Caco-2 (cell line): Measurements from ENCODE around the gene MAP3K9. TPM values are rescaled to one million over a fixed set of nuclear protein-coding genes. Genes with fewer than 3 reads are reported as not detected.

Experiments used
- BruUV-seq: library from RNA; stranded (reverse); fragments of 400-500 nt; replicated peaks from 2 replicates; lab custom pipeline; 2021; lab: Mats Ljungman, UMichigan
- CTCF ChIA-PET: fragments of 300-600 bp; sonication (Branson Sonifier 250); formaldehyde crosslinking; loops from one replicate; lab custom pipeline; 2022; ENCODE audit warnings: antibody characterized with exemption; lab: Charles Lee
- POLR2A ChIA-PET: fragments of 300-600 bp; sonication (Branson Sonifier 250); formaldehyde crosslinking; loops from one replicate; lab custom pipeline; 2022; ENCODE audit warnings: antibody characterized with exemption; lab: Charles Lee
- DNase-seq, 2 experiments: peaks; one replicate each; pipeline versions ENCODE4 v3.0.0 to v3.0.0-alpha.2; 2020 to 2022
- H3K27me3 ChIP-seq: replicated peaks from 2 replicates; pipeline ENCODE4 v1.6.0; 2011; ENCODE audit warnings: low read length; ENCODE audit not compliant: control insufficient read depth, insufficient read depth
- H3K36me3 ChIP-seq: 2 replicates; pipeline ENCODE4 v1.5.1; 2011; ENCODE audit warnings: low read length; ENCODE audit not compliant: control insufficient read depth, insufficient read depth
- H3K4me1 ChIP-seq: fragments of 250-450 bp; sonication (Bioruptor Pico); 2 replicates; pipeline ENCODE4 v1.5.1; 2020; ENCODE audit warnings: mild to moderate bottlenecking
- H3K4me3 ChIP-seq: 2 replicates; pipeline ENCODE4 v1.5.1; 2011; ENCODE audit warnings: low read depth, mild to moderate bottlenecking, control low read depth, low read length
- H3K9me3 ChIP-seq: fragments of 250-450 bp; sonication (Bioruptor Pico); 2 replicates; pipeline ENCODE4 v1.5.1; 2020; ENCODE audit warnings: mild to moderate bottlenecking, moderate library complexity
- H3K27ac Mint-ChIP-seq: one replicate; pipeline ENCODE4 v1.8.0; 2022; ENCODE audit warnings: mixed read lengths; ENCODE audit not compliant: unreplicated experiment
- H3K27me3 Mint-ChIP-seq: one replicate; pipeline ENCODE4 v1.8.0; 2022; ENCODE audit warnings: mixed read lengths; ENCODE audit not compliant: insufficient read depth, unreplicated experiment
- H3K36me3 Mint-ChIP-seq: one replicate; pipeline ENCODE4 v1.8.0; 2022; ENCODE audit warnings: mild to moderate bottlenecking, mixed read lengths; ENCODE audit not compliant: insufficient read depth, unreplicated experiment
- H3K4me1 Mint-ChIP-seq: one replicate; pipeline ENCODE4 v1.8.0; 2022; ENCODE audit warnings: low read depth, mixed read lengths; ENCODE audit not compliant: unreplicated experiment
- H3K4me3 Mint-ChIP-seq: one replicate; pipeline ENCODE4 v1.8.0; 2022; ENCODE audit warnings: mild to moderate bottlenecking, moderate library complexity, mixed read lengths; ENCODE audit not compliant: unreplicated experiment
- H3K9me3 Mint-ChIP-seq: one replicate; pipeline ENCODE4 v1.8.0; 2022; ENCODE audit warnings: mixed read lengths; ENCODE audit not compliant: unreplicated experiment
- CTCF ChIP-seq, 2 experiments: fragments of 200-600 bp in 1 of 2; IDR thresholded peaks; 1 replicate in 1 of 2; 2 replicates in 1 of 2; pipeline versions ENCODE4 v1.5.1 to v1.8.0; 2011 to 2022; ENCODE audit warnings: antibody characterized with exemption in 1 of 2, control low read depth in 1 of 2, inconsistent platforms in 1 of 2, low read depth in 1 of 2, low read length in 1 of 2, mild to moderate bottlenecking in 1 of 2, moderate library complexity in 1 of 2; ENCODE audit not compliant: insufficient read depth in 1 of 2, severe bottlenecking in 1 of 2, unreplicated experiment in 1 of 2
- intact Hi-C: fragments of 100-400 bp; cut with micrococcal nuclease; formaldehyde crosslinking; loops from one replicate; pipeline ENCODE4 v1.10.0; 2022; ENCODE audit not compliant: unreplicated experiment
- total RNA-seq: library from RNA; stranded (reverse); gene quantifications from 2 replicates; pipeline ENCODE4 v1.2.3, GENCODE V29; 2022

MAP3K9 gene
- total RNA-seq, 1 experiment from 2014 or later, result 19.5 TPM

GRCh38 chr14:70794294-70794693 lies 15.0 kb downstream of the MAP3K9 start:
- Mint-ChIP-seq H3K4me3 (no peak overlapping the region), H3K36me3 (peaks cover 14% of the 10 kb centered on the region), H3K4me1 (no peaks in the 10 kb centered on the region), H3K27ac (no peak overlapping the region), H3K9me3 (no peaks in the 10 kb centered on the region), H3K27me3 (no peaks in the 10 kb centered on the region)
- TF ChIP-seq CTCF (IDR thresholded peaks at IDR 0.05; ENCODE audit: insufficient read depth in 1 of 2, low read depth in 1 of 2, low read length in 1 of 2, severe bottlenecking in 1 of 2, unreplicated experiment in 1 of 2), result no peak
- Histone ChIP-seq H3K9me3 (no peaks in the 10 kb centered on the region), H3K27me3 (no peaks in the 10 kb centered on the region), H3K4me1 (no peaks in the 10 kb centered on the region), H3K4me3 (no peak overlapping the region), H3K36me3 (peaks cover 1% of the 10 kb centered on the region)
- intact Hi-C loops, result no loop called here
- ChIA-PET CTCF (no interaction called here), POLR2A (no interaction called here)
- BruUV-seq, result no TSS peak
- DNase-seq, result no peak

- no peaks in the 10 kb centered on the region for H3K27me3 Mint-ChIP-seq
- no peaks in the 10 kb centered on the region for H3K9me3 Mint-ChIP-seq
- no peak for TF ChIP-seq CTCF (IDR thresholded peaks at IDR 0.05; ENCODE audit: insufficient read depth in 1 of 2, low read depth in 1 of 2, low read length in 1 of 2, severe bottlenecking in 1 of 2, unreplicated experiment in 1 of 2)
- Histone ChIP-seq H3K4me3 (no peak overlapping the region), H3K9me3 (no peaks in the 10 kb centered on the region), H3K36me3 (peaks cover 1% of the 10 kb centered on the region), H3K27me3 (no peaks in the 10 kb centered on the region), H3K4me1 (no peaks in the 10 kb centered on the region)
- peaks cover 14% of the 10 kb centered on the region for H3K36me3 Mint-ChIP-seq
- DNase-seq, result no peak
- H3K27ac Mint-ChIP-seq, result no peak overlapping the region
- intact Hi-C loops, result no loop called here
- no peaks in the 10 kb centered on the region for H3K4me1 Mint-ChIP-seq
- no TSS peak for BruUV-seq
- POLR2A ChIA-PET, result no interaction called here
- H3K4me3 Mint-ChIP-seq, result no peak overlapping the region
- CTCF ChIA-PET, result no interaction called here
Observed at GRCh38 chr14:70793637-70794036, 15.7 kb downstream of the MAP3K9 start.

- no TSS peak for BruUV-seq
- CTCF ChIA-PET, result no interaction called here
- DNase-seq, result no peak
- intact Hi-C loops, result no loop called here
- H3K27me3 Mint-ChIP-seq, result no peaks in the 10 kb centered on the region
- Histone ChIP-seq H3K27me3 (no peaks in the 10 kb centered on the region), H3K4me3 (no peak overlapping the region), H3K9me3 (no peaks in the 10 kb centered on the region), H3K36me3 (peaks cover 1% of the 10 kb centered on the region), H3K4me1 (no peaks in the 10 kb centered on the region)
- H3K4me3 Mint-ChIP-seq, result no peak overlapping the region
- H3K9me3 Mint-ChIP-seq, result no peaks in the 10 kb centered on the region
- no peaks in the 10 kb centered on the region for H3K4me1 Mint-ChIP-seq
- H3K36me3 Mint-ChIP-seq, result peaks cover 14% of the 10 kb centered on the region
- POLR2A ChIA-PET, result no interaction called here
- TF ChIP-seq CTCF (IDR thresholded peaks at IDR 0.05; ENCODE audit: insufficient read depth in 1 of 2, low read depth in 1 of 2, low read length in 1 of 2, severe bottlenecking in 1 of 2, unreplicated experiment in 1 of 2), result no peak
- no peak overlapping the region for H3K27ac Mint-ChIP-seq
Observed at GRCh38 chr14:70792939-70793338, 16.4 kb downstream of the MAP3K9 start.
